ENCODE results near the gene MCU.
"Not testable (repeated sequence)": the region's sequence is repeated elsewhere in the genome, so short reads cannot be mapped to it uniquely, and the experiment has no call there.

Gene MCU

DNA sequence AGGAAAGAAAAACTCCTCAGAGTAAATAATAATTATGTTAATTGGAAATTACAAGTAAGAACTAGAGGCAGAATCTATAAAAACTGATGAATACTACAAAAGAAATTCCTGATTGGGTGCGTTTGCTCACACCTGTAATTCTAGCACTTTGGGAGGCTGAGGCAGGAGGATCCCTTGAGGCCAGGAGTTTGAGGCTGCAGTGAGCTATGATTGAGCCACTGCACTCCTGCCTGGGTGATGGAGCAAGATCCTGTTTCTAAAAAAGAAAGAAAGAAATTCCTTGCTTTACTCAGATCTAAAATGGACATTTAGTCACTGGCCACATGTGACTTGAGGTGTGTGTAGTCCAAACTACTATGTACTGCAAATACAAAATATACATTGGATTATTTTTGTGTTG, 42.0 kb downstream of the MCU start:
- no peak for DNase-seq

DNA sequence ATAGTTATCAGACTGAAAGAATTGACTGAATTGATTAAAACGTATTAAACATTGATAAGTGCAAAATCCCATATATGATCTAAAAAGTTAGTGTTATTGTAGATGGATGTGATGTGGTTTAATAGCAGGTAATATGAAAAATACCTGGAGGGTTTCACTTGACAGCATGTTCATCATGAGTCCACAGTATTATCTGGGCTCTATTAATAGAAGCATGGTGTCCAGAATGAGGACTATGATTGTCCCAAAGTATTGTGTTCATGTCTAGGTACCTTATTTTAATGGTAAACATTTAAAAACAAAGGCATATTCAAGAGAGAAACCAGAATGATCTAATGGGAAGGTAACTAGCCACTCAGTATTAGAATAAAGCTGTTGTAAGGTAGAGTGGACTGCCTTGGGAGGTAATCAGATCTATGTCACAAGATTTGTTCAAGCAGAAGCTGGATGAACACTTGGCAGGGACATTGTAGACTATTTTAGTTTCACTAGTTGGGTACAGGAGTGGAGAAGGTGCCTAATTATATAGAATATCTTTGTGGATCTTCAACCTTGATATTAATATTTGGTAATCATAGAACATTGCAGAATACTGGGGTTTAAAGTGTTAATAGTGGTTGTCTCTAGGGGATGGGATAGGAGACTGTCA, 43.5 kb downstream of the MCU start:
- DNase-seq = no peak

DNA sequence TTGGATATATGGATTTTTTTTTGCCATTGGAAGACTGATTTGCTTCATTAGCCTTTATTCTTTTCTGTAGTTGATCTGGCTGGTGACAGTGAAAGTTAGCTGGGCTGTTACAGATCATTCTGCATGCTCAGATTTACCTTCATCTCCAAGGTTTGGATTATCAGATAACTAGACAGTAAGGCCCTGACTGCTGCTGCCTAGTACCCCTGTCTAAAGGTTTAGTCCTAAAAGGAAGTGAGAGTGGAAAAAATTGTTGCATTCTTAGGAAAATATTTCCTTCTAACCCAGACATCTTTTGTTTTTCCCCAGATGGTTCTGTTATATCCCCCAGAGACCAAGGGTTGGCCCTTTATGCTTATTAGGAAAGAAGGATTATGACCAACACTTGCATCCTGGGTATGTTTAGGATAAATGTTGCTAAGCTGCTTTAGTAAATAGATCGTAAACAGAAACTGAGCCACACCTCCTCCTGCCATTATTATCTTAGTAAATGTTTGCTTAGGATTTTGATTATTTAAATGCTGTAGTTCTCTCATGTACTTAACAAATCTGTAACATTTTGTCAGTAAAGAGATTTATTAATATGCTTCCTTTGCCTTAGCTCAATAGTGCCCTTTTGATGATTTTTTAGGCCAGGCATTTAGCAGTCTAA, 44.4 kb downstream of the MCU start:
- DNase-seq = no peak

DNA sequence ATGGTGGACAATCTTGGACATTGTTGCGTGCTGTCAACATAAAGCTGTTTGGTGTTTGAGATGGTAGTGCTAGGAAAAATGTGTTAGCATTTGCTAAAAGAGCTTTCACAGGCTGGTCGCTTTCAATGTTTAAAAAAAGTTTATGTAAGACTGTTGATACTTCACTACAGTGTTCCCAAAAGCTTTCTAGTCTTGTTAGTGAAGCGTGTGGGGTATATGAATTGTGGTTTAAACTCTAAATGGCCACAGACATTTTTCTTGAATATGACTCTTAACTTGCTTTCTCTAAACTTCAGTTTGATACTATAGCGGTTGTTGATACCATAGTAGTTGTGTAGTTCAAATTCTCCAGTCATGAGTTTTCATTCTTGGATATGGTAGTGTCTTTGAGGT, 44.9 kb downstream of the MCU start:
- DNase-seq = no peak

DNA sequence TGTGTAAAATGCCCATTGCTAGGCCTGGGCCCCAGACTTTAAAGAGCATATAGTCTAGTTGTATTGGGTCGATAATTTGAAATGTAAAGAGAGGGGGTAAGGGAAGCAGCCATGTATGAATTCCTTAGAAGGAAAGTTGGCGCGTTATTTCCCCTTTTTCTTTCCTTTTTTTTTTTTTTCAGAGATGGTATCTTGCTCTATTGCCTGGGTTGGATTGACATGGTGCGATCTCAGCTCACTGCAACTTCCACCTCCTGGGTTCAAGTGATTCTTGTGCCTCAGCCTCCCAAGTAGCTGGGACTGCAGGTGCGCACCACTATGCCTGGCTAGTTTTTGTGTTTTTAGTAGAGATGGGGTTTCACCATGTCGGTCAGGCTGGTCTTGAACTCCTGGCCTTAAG, 45.4 kb downstream of the MCU start:
- not testable (repeated sequence) for DNase-seq

DNA sequence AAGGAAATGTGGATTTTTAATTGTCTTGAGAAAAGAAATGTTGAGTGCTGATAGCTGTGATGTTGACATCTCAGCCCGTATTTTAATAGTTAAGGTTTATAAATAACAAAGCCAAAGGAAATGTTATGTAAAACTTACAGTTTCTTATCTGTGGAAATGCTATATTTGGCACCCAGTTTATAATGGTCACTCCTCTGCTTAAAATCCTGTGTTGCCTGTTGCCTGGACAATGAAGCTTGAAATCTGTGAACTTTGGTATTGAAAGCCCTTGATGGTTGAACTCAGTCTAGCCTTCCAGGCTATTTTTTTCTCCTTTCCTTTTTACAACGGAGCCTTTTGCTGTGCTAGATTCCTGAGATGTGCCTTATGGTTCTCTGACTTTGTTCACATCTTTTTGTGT, 46.5 kb downstream of the MCU start:
- no peak for DNase-seq

DNA sequence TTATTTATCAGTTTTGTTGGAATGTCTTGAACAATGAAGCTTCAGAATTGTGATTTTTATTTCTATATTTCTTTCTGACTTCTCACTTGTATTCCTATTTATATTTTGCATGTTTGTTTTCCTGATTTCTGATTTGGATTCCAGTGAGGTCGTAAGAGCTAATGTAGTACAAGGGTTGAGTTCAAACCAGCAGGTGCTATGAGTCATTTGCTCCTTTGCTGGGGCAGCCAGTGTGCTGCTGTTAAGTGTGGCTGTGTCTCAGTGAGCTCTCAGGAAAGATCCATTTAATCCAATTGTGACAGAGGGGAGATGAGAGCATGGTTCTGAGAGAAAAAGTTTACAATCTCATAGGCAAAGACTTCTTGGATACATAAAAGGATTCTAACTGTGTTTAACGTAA, 48.6 kb downstream of the MCU start:
- DNase-seq = no peak

DNA sequence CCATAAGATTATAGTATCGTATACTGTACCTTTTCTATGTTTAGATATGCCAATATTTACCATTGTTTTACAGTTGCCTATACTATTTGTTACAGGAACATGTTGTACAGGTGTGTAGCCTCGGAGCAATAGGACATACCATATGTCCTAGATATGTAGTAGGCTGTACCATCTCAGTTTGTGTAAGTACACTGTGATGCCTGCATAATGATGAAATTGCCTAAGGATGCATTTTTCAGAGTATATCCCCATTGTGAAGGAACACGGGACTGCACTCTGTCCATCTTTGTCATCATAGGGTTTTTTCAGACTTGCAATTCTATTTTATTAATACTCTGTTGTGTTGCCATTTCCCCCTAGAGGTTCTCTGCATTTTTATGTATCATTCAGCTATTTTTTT, 50.1 kb downstream of the MCU start:
- DNase-seq = no peak

DNA sequence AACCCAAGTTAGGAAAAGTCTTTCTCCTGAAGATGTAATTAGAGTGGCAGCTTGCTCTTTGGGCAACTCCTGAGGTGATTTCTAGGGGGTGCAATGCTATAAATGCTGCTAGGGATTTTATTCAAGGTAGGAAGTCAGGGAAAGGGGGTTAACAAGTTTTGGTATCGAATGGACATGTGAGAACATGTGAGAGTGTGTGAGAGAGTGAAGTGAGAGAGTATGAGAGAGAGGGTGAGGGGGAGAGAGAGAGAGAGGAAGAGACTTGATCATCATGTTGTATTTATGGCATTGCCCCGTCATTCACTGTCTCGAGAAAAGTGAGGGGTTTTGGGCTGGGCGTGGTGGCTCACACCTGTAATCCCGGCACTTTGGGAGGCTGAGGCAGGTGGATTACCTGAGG, 50.9 kb downstream of the MCU start:
- DNase-seq = no peak

DNA sequence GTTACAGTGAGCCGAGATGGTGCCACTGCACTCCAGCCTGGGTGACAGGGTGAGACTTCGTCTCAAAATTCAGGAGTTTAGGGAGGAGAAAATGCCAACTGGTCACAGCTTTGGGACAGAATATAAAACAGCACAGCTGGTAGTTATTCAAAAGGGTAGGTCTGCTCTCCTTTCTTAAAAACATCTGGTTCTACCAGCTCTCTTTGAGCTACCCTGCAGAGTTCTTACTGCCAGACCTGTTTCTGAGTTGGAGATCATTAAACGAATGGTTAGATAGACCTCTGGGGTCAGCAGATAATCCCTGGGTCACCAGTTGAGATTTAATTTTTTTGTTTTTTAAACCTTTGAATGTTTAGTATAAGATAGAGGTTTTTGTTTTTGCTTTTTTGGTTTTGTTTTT, 52.6 kb downstream of the MCU start:
- no peak for DNase-seq

DNA sequence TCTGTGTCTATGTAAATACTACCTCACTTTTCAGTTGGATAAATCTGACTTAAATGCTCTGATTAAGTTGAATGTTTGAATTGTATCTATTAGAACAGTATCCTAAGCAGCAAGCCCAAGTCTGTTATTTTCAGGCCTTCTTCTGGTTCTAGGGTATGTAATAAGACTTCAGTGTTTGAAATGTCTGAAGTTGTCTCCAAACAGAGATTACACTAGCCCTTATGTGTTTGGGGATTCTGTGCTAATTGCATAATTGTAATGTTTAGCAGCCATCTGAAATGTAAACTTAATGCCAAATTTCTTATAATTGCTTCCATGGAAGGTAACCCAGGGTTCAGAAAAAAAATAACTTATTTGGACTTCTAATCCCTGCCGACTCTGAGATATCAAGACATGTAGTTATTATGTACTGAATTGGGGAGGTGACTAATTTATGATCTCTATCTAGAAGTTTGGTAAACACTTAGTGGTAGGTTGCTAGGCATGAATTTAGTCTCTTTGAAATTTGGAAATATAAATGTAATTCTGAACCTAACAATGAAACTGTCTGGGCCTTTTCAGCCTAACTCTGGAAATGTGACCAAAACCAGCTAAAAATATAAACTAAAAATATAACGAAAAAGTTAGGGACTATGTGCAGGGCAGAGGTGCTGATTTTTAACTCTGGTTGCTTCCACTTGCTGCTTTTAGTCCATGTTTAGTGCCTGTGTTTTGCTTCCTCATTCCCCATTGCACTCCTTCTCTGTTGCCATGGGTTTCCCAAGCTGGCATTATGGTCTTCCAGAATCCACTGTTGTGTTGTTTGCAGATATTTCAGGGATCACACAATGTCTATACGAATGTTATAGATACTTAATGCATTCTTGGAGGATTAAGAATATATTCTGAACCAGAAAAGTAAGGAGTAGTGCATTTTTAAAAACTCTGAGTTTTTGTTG, 54.8 kb downstream of the MCU start:
- DNase-seq = no peak

DNA sequence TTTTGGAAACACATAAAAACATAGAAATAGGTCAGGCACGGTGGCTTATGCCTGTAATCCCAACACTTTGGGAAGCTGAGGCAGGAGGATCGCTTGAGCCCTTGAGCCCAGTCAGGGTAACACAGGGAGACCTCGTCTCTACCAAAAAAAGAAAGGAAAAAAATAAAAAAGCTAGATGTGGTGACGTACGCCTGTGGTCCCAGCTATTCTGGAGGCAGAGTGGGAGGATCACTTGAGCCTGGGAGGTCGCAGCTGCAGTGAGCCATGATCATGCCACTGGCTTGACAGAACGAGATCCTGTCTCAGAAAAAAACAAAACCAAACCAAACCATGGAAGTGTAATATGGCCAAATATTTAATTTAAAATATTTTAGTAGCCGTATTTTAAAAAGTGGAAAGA, 55.6 kb downstream of the MCU start:
- no peak for DNase-seq

DNA sequence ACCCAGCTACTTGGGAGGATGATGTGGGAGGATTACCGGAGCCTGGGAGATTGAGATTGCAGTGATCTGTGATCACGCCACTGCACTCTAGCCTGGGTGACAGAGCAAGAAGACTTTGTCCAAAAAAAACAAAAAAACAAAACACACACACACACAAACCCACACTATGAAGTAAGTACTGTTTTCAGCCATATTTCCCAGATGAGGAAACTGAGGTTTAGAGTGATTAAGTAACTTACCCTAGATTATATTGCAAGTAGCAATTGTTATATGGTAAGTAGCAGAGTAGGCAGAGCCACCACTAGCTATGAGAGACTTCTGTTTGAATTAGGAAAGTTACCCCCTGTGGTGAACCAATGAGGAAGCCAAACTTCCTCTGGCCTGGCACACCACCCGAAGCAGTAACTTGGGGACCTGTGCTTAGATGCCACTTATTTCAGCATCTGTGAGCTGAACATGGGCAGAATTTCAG, 61.9 kb downstream of the MCU start:
- no peak for DNase-seq

DNA sequence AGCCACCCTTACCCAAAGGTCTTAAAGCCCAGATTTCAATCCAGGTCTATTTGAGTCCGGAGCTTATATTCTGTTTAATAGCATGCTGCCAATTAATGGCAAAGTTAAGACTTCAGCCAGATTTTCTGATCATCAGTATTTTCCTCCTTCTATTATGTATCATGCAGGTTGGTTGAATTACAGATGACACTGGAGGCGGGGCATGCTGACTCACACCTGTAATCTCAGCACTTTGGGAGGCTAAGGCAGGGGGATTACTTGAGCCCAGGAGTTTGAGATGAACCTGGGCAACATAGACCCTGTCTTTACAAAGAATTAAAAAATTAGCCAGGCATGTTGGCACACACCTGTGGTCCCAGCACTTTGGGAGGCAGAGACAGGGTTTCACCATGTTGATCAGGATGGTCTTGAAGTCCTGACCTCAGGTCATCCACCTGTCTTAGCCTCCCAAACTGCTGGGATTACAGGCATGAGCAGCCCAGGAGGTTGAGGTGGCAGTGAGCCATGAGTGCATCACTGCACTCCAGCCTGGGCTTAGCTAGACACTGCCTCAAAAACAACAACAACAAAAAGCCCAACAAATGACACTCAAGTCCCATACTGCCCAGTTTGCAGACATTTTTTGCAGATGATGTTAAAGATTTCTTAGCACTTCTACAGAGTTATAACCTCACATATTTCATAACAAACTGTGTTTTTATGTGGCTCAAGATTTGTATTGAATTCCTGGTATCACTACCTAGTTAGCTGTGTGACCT, 62.5 kb downstream of the MCU start:
- DNase-seq = no peak

DNA sequence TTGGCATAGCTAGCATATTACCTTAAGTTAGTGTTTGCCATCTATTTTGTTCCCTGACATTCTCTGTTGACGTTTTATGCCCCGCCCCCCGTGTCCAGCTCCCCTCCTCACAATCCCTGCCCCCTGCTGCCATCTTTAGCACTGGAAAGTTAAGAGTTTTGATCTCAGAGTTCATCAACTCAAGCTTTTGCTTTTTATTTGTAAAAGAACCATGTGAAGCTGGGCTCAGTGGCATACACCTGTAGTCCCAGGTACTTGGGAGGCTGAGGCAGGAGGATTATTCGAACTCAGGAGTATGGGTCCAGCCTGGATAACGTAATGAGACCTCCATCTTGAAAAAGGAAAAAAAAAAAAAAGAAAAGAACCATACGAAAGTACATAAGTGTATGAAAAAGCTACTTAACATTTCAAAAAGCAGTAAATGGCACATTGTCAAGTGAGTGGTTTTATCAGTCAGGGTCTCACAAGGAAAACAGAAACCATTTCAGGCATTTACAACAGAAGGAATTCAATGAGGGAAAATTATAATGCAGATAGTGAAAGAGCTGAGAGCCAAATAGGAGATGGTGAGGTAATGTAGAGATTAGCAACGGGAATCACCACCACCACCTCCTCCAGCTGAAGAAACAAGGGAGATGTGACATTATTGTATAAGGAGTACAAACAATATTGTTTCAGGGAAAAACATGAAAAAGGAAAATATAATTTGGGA, 64.9 kb downstream of the MCU start:
- no peak for DNase-seq

DNA sequence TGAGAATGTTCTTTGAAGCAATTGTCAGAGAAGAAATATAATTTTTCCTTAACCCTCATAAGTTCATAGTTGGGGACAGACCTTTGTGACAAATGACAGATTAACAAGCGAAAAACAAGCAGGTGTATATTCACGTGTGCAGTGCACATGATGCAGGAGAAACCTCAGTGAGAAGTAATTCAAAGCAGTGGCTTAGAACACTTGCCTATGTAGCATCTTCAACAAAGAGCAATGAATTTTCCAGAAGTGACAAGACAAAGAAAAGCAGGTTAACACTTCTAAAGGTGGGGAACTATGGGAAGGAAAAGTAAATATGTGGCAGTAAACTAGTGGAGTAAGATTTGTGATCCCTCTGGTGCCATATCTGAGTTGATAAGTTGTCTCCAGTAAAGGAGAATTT, 65.8 kb downstream of the MCU start:
- DNase-seq = no peak

DNA sequence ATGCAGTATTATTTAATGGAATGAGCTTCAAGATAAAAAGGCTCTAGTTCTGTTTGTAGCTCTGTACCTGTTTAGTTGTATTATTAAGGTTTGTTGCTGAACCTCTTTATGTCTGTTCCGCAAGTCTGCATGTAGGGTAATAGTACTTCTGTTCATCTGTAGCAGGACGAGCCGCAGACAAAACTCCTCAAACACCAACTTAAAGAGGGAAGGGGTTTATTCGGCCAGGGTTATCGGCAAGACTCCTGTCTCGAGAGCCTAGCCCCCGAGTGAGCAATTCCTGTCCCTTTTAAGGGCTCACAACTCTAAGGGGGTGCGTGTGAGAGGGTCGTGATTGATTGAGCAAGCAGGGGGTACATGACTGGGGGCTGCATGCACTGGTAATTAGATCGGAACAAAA, 67.0 kb downstream of the MCU start:
- not testable (repeated sequence) for DNase-seq

DNA sequence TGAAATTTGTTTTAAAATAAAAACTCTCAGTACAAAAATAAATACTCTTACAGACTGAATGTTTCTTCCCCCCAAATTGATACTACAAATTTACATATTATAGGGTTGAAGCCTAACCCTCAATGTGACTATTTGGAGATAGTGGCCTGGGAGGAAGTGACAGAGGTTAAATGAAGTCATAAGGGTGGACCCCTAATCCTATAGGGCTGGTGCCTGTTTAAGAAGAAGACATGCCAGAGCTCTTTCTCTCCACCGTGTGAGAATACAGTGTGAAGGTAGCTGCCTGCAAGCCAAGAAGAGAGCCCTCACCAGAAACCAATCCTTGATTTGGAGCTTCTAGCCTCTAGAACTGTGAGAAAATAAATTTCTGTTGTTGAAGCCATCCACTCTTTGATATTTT, 67.6 kb downstream of the MCU start:
- DNase-seq = no peak

DNA sequence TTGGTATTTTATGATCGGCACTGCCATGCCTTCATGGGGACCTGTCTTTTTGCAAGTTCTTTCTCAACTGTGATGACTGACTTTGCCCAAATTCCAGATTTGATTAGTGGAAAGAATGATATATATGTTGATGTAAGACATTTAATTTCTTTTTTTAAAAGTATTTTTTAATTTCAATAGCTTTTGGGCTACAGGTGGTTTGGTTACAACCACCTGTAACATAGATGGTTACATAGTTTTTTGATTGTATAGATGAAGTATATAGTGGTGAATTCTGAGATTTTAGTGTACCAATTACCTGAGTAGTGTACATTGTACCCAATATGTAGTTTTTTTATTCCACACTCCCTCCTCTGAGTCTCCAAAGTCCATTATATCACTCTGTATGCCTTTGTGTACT, 69.6 kb downstream of the MCU start:
- DNase-seq = no peak

DNA sequence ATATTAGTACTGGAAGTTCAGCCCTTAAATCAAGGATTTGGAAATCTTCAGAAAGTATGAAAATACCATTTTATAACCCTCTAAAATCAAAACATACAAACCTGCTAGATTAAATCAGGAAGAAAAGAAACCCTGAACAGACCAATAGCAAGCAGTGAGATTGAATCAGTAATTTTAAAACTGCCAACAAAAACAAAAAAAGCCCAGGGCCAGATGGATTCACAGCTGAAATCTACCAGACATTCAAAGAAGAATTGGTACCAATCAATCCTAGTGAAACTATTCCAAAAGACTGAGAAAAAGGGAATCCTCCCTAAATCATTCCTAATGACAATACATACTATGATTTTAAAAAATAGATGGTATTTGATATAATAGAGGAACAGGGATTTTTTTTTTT, 70.1 kb downstream of the MCU start:
- DNase-seq = no peak

DNA sequence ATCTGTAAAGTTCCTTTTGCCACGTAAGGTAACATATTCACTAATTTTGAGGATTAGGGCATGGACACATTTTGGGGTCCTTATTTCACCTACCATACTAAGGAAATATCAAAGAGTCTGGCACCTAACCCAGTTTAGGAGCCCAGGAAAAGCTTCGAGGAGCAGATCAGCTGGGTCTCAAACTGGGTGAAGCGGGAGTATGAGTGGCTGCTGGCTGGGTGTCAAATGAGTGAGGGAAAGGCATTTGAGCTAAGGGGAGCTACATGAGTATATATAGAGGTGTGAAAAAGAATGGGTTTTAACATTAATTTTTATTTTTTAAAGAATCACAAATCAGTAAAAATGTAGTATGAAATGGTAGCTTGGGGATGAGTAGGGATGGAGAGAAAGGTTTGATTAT, 71.3 kb downstream of the MCU start:
- no peak for DNase-seq

DNA sequence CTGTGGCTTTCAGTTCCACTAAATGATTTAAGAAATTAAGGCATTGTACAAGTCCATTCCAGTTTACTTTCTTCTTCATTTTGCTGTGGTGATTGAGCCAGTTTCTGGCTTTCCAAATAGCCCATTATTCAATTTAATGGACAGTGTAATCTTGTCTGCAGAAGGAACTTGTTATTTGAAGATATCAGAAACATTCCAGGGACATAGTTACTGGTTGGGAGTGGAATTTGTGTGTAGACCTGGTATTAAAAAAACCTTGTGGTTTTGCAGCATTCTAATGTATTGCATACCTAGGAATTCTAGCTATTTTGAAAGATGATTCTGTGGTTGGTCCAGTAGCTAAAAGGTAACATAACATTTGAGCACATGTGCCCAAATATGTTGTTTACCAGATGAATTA, 72.2 kb downstream of the MCU start:
- no peak for DNase-seq
